ENCODE data around the gene CEP164.
"Not testable (repeated sequence)": the region's sequence is repeated elsewhere in the genome, so short reads cannot be mapped to it uniquely, and the experiment has no call there.

CEP164 gene

GRCh38 chr11:117305145-117305544 is 22.5 kb upstream of the CEP164 start:
- DNase-seq (ENCODE audit: low read depth), result no peak

GRCh38 chr11:117309310-117309709 is 18.3 kb upstream of the CEP164 start:
- no peak for DNase-seq (ENCODE audit: low read depth)

- DNase-seq (ENCODE audit: low read depth), result no peak
Measured at GRCh38 chr11:117313091-117313490, 14.6 kb upstream of the CEP164 start.

- DNase-seq (ENCODE audit: low read depth), result no peak
Measured at GRCh38 chr11:117313828-117314768, 13.6 kb upstream of the CEP164 start.

- no peak for DNase-seq (ENCODE audit: low read depth)
Measured at GRCh38 chr11:117314840-117315239, 12.8 kb upstream of the CEP164 start.

GRCh38 chr11:117315285-117316196 is 12.1 kb upstream of the CEP164 start:
- DNase-seq (ENCODE audit: low read depth), result no peak

GRCh38 chr11:117316197-117316961 is 11.3 kb upstream of the CEP164 start, which contains the start of gene BACE1:
TSS of gene BACE1 (minus strand) at chr11:117316256. CDS start at chr11:117315795, 461 bp downstream.
- peak; percentile 78 for DNase-seq (ENCODE audit: low read depth)

GRCh38 chr11:117318738-117319137 is 8.9 kb upstream of the CEP164 start:
- no peak for DNase-seq (ENCODE audit: low read depth)

GRCh38 chr11:117319214-117319840 is 8.3 kb upstream of the CEP164 start:
- peak; percentile 71 for DNase-seq (ENCODE audit: low read depth)

GRCh38 chr11:117327255-117327566 is 443 bp upstream of the CEP164 start:
- not testable (repeated sequence) for DNase-seq (ENCODE audit: low read depth)

GRCh38 chr11:117328375-117329010 is 839 bp downstream of the CEP164 start:
- peak; percentile 68 for DNase-seq (ENCODE audit: low read depth)

- DNase-seq (ENCODE audit: low read depth), result no peak
Measured at GRCh38 chr11:117332843-117333242, 5.2 kb downstream of the CEP164 start.

GRCh38 chr11:117333917-117334316 is 6.3 kb downstream of the CEP164 start:
- no peak for DNase-seq (ENCODE audit: low read depth)

GRCh38 chr11:117334896-117335295 is 7.2 kb downstream of the CEP164 start:
- no peak for DNase-seq (ENCODE audit: low read depth)

GRCh38 chr11:117335399-117335798 is 7.7 kb downstream of the CEP164 start:
- DNase-seq (ENCODE audit: low read depth), result no peak

GRCh38 chr11:117337076-117337475 is 9.4 kb downstream of the CEP164 start:
- no peak for DNase-seq (ENCODE audit: low read depth)

GRCh38 chr11:117345039-117345438 is 17.4 kb downstream of the CEP164 start:
- DNase-seq (ENCODE audit: low read depth), result peak; percentile 42

- DNase-seq (ENCODE audit: low read depth), result no peak
Measured at GRCh38 chr11:117354550-117354949, 26.9 kb downstream of the CEP164 start.

GRCh38 chr11:117356126-117356890 is 28.7 kb downstream of the CEP164 start:
- no peak for DNase-seq (ENCODE audit: low read depth)

GRCh38 chr11:117361432-117361831 is 33.8 kb downstream of the CEP164 start:
- no peak for DNase-seq (ENCODE audit: low read depth)

Measured in iris pigment epithelial cell (primary cell).